CD4-positive, alpha-beta T cell treated with Interferon gamma for 1 hour (primary cell): ENCODE data around the gene OMD.

Source experiments
- DNase-seq: peaks from one replicate; pipeline ENCODE4 v3.0.0-alpha.2; 2020

Gene OMD

GRCh38 chr9:92408747-92409478 lies 15.4 kb downstream of the OMD start:
- no peak for DNase-seq

- DNase-seq, result no peak
These were observed 16.5 kb downstream of the OMD start for GRCh38 chr9:92407818-92408217.

- peak; percentile 57 for DNase-seq
These were observed 17.8 kb downstream of the OMD start for GRCh38 chr9:92406477-92406876.

- DNase-seq, result no peak
These were observed 18.5 kb downstream of the OMD start for GRCh38 chr9:92405818-92406217.

- DNase-seq, result no peak
These were observed 20.0 kb downstream of the OMD start, which contains the start of gene OGN for GRCh38 chr9:92404042-92404836. Gene OGN (minus strand): TSS chr9:92404578. CDS start chr9:92403407, 1,171 bp downstream.

- DNase-seq, result no peak
These were observed 21.2 kb downstream of the OMD start for GRCh38 chr9:92402826-92403745.

- DNase-seq, result no peak
These were observed 21.9 kb downstream of the OMD start for GRCh38 chr9:92402360-92402759.

GRCh38 chr9:92397853-92398252 lies 26.4 kb downstream of the OMD start:
- DNase-seq, result no peak

GRCh38 chr9:92395617-92396016 lies 28.7 kb downstream of the OMD start:
- no peak for DNase-seq

GRCh38 chr9:92393686-92394085 lies 30.6 kb downstream of the OMD start:
- DNase-seq, result no peak

GRCh38 chr9:92392690-92393089 lies 31.6 kb downstream of the OMD start:
- no peak for DNase-seq

GRCh38 chr9:92385953-92386352 lies 38.3 kb downstream of the OMD start:
- DNase-seq, result no peak

GRCh38 chr9:92385477-92385876 lies 38.8 kb downstream of the OMD start:
- DNase-seq, result no peak

- no peak for DNase-seq
These were observed 39.3 kb downstream of the OMD start for GRCh38 chr9:92385001-92385400.

- DNase-seq, result no peak
These were observed 39.9 kb downstream of the OMD start for GRCh38 chr9:92384375-92384774.

- DNase-seq, result no peak
These were observed 42.5 kb downstream of the OMD start for GRCh38 chr9:92381775-92382174.

- DNase-seq, result no peak
These were observed 43.7 kb downstream of the OMD start for GRCh38 chr9:92380603-92381002.

GRCh38 chr9:92378865-92379560 lies 45.3 kb downstream of the OMD start:
- DNase-seq, result no peak

- no peak for DNase-seq
These were observed 46.4 kb downstream of the OMD start for GRCh38 chr9:92377876-92378275.

GRCh38 chr9:92373167-92373566 lies 51.1 kb downstream of the OMD start:
- DNase-seq, result no peak

GRCh38 chr9:92369075-92369474 lies 55.2 kb downstream of the OMD start:
- DNase-seq, result no peak
